Heart right ventricle (tissue), 16 donors: ENCODE measurements around the gene LDLRAD4. TPM values are rescaled to one million over a fixed set of nuclear protein-coding genes. Genes with fewer than 3 reads are reported as not detected.

Experiments
- ATAC-seq, 8 donors: fragments of 200-7000 bp; cut with Tn5 transposase; one replicate each; pipeline ENCODE4 v1.9.1; 2020; ENCODE audit warnings: mild to moderate bottlenecking in 8 of 8, moderate library complexity in 8 of 8, moderate number of reproducible peaks in 1 of 8
- DNase-seq, 2 donors: peaks; one replicate each; pipeline ENCODE4 v3.0.0-alpha.2; 2020
- H3K27ac ChIP-seq, 10 donors: fragments of 200-600 bp; sonication (generic) in 2 of 10; one replicate each; pipeline versions ENCODE4 v1.5.0 to v1.8.0; 2020 to 2022; ENCODE audit warnings: mild to moderate bottlenecking in 3 of 10
- H3K27me3 ChIP-seq, 7 donors: fragments of 200-600 bp; one replicate each; pipeline ENCODE4 v1.8.0; 2021 to 2022; ENCODE audit warnings: mild to moderate bottlenecking in 2 of 7
- H3K36me3 ChIP-seq, 9 donors: fragments of 200-600 bp; sonication (generic) in 1 of 9; one replicate each; pipeline versions ENCODE4 v1.5.0 to v1.8.0; 2020 to 2022; ENCODE audit warnings: mild to moderate bottlenecking in 2 of 9
- H3K4me1 ChIP-seq, 9 donors: fragments of 200-600 bp; sonication (generic) in 1 of 9; one replicate each; pipeline versions ENCODE4 v1.5.0 to v1.8.0; 2020 to 2022; ENCODE audit warnings: mild to moderate bottlenecking in 4 of 9
- H3K4me3 ChIP-seq, 10 donors: fragments of 200-600 bp; sonication (generic) in 2 of 10; one replicate each; pipeline versions ENCODE4 v1.5.0 to v1.8.0; 2020 to 2022; ENCODE audit warnings: mild to moderate bottlenecking in 7 of 10, moderate library complexity in 2 of 10
- H3K9me3 ChIP-seq, 11 donors: fragments of 200-600 bp in 10 of 11; sonication (generic) in 2 of 11; one replicate each; pipeline versions ENCODE4 v1.5.0 to v1.8.0; 2013 to 2022; ENCODE audit warnings: mild to moderate bottlenecking in 2 of 11, control low read depth in 1 of 11, moderate library complexity in 1 of 11
- WGBS, 2 donors: extraction: QIAGEN DNeasy Blood & Tissue Kit; methylation state at CpG; one replicate each; pipeline ENCODE4 v1.1.7; 2013; ENCODE audit warnings: inconsistent platforms in 1 of 2; 5-methylcytosine and 5-hydroxymethylcytosine counted together
- intact Hi-C, 10 donors: fragments of 100-400 bp; cut with DNase I; formaldehyde crosslinking; loops; one replicate each; pipeline versions ENCODE4 v1.11.1 to v1.14.2; 2022
- polyA plus RNA-seq, 2 donors: library from polyadenylated mRNA; stranded (reverse); fragments of 200-250 nt; gene quantifications; one replicate each; pipeline ENCODE4 v1.2.3, GENCODE V29; 2013
- total RNA-seq, 10 donors: library from RNA; stranded (reverse); fragmentation: NEBNext Ultra II Directional in 3 of 10; extraction: Animal tissue kit (Norgen Biotek cat#: 25700) in 3 of 10; gene quantifications; one replicate each; pipeline versions ENCODE4 v1.2.1 to v1.2.4, GENCODE V29; 2021 to 2023
- TF ChIP-seq, protein P1 (sequence below), 9 donors: fragments of 200-600 bp; sonication (generic) in 2 of 9; IDR thresholded peaks; one replicate each; pipeline versions ENCODE4 v1.5.0 to v1.8.0; 2021 to 2022; ENCODE audit warnings: antibody characterized with exemption in 9 of 9, mild to moderate bottlenecking in 5 of 9, moderate library complexity in 1 of 9
- donor health status: Arrhythmogenic right ventricular cardiomyopathy.
- donor health status: ischemic (EF 13 %, LVEDD 7.1; RV severe dilation, severe dysfunction).
- donor health status: healthy with polysubstance abuse.
- donor health status: DM: no; HTN: yes; CAD: no.
- donor health status: DM: no; HTN: no; CAD: no.
- donor health status: ischemic (EF 25% LVEDD 6.9; RV normal size, moderate dysfunction).
- donor health status: ischemic (EF 25% LVEDD 5.7; RV mildly dilated, moderate dysfunction).
- donor health status: healthy.
- donor health status: DM: yes; HTN: yes; CAD: no.
- donor health status: Ischemic cardiomyopathy.
- donor health status: ischemic (EF 35%, LVEDD 5.7; RV mildly dilated, moderate dysfunction).
- donor health status: nonischemic (EF 11% LVEDD 7.7; RV severe dilation, severe dysfunction).
- donor health status: DM: yes; HTN: yes; CAD: no.
- donor health status: PGD.
- donor health status: ischemic (EF 29% LVEDD 5.4; RV normal size, mild dysfunction).
- donor health status: nonischemic (EF 23%, LVEDD 6.1; RV moderate dilation, normal function).

Gene LDLRAD4
- total and polyA plus RNA-seq, 12 donors = 5.4 to 74.6 (median 34.6) TPM

- peak overlapping the region in 4 of 10 donors; percentile 19 to 55 (median 42) for H3K27ac ChIP-seq
- no peaks in the 10 kb centered on the region for H3K9me3 ChIP-seq
- ATAC-seq (peak in 2 of 8 donors; percentile 16 to 21), DNase-seq (no peak)
- H3K36me3 ChIP-seq = no peaks in the 10 kb centered on the region
- H3K4me1 ChIP-seq = peaks cover 0 to 60% (median 36%) of the 10 kb centered on the region in 9 donors
- H3K27me3 ChIP-seq = no peaks in the 10 kb centered on the region
- 48 to 53% methylated on average over 13 of the region's 13 CpGs for WGBS, 2 donors
- intact Hi-C loops = loop anchor here in 7 of 10 donors (1.0 to 10.0 kb wide), 5 partner anchors 47 to 253 kb away; partner anchors contain the start of genes FAM210A (in 2 of the 7) and RNMT (in 2 of the 7)
- TF ChIP-seq, protein P1, sequence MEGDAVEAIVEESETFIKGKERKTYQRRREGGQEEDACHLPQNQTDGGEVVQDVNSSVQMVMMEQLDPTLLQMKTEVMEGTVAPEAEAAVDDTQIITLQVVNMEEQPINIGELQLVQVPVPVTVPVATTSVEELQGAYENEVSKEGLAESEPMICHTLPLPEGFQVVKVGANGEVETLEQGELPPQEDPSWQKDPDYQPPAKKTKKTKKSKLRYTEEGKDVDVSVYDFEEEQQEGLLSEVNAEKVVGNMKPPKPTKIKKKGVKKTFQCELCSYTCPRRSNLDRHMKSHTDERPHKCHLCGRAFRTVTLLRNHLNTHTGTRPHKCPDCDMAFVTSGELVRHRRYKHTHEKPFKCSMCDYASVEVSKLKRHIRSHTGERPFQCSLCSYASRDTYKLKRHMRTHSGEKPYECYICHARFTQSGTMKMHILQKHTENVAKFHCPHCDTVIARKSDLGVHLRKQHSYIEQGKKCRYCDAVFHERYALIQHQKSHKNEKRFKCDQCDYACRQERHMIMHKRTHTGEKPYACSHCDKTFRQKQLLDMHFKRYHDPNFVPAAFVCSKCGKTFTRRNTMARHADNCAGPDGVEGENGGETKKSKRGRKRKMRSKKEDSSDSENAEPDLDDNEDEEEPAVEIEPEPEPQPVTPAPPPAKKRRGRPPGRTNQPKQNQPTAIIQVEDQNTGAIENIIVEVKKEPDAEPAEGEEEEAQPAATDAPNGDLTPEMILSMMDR (IDR thresholded peaks at IDR 0.05) = no peak
- H3K4me3 ChIP-seq = no peak overlapping the region
Observed at GRCh38 chr18:13551841-13552733, 333.5 kb downstream of the LDLRAD4 start.

GRCh38 chr18:13553449-13553848 is 334.9 kb downstream of the LDLRAD4 start:
- ATAC-seq (peak in 1 of 8 donors; percentile 2), DNase-seq (no peak)
- H3K9me3 ChIP-seq = no peaks in the 10 kb centered on the region
- WGBS, 2 donors = 54 to 66% methylated on average over 9 of the region's 9 CpGs
- no peaks in the 10 kb centered on the region for H3K36me3 ChIP-seq
- H3K4me1 ChIP-seq = peaks cover 0 to 68% (median 40%) of the 10 kb centered on the region in 9 donors
- H3K27me3 ChIP-seq = no peaks in the 10 kb centered on the region
- H3K4me3 ChIP-seq = no peak overlapping the region
- TF ChIP-seq, protein P1 (IDR thresholded peaks at IDR 0.05) = no peak
- peak overlapping the region in 4 of 10 donors; percentile 3 to 53 (median 39) for H3K27ac ChIP-seq
- intact Hi-C loops = loop anchor here in 6 of 10 donors (5.0 to 10.0 kb wide), 4 partner anchors 71 to 251 kb away; partner anchors contain the start of genes FAM210A (in 2 of the 6) and RNMT (in 2 of the 6)

- ATAC-seq (no peak), DNase-seq (no peak)
- TF ChIP-seq, protein P1 (IDR thresholded peaks at IDR 0.05) = no peak
- Histone ChIP-seq H3K4me3 (no peak overlapping the region), H3K36me3 (no peaks in the 10 kb centered on the region), H3K9me3 (no peaks in the 10 kb centered on the region), H3K27me3 (no peaks in the 10 kb centered on the region), H3K27ac (no peak overlapping the region), H3K4me1 (peaks cover 0 to 67% (median 29%) of the 10 kb centered on the region in 9 donors)
- 88 to 95% methylated on average over 2 of the region's 2 CpGs for WGBS, 2 donors
- intact Hi-C loops = loop anchor here in 7 of 10 donors (5.0 to 10.0 kb wide), 7 partner anchors 57 to 250 kb away; partner anchors contain the start of genes FAM210A (in 4 of the 7) and RNMT (in 4 of the 7)
Observed at GRCh38 chr18:13555192-13555591, 336.6 kb downstream of the LDLRAD4 start.

- peak overlapping the region in 1 of 10 donors; percentile 11 for H3K27ac ChIP-seq
- intact Hi-C loops = loop anchor here in 7 of 10 donors (5.0 to 10.0 kb wide), 7 partner anchors 56 to 249 kb away; partner anchors contain the start of genes FAM210A (in 4 of the 7) and RNMT (in 4 of the 7)
- WGBS, 2 donors = 57 to 78% methylated on average over 3 of the region's 3 CpGs
- DNase-seq (no peak), ATAC-seq (no peak)
- H3K4me1 ChIP-seq = peaks cover 0 to 61% (median 28%) of the 10 kb centered on the region in 9 donors
- TF ChIP-seq, protein P1 (IDR thresholded peaks at IDR 0.05) = no peak
- no peaks in the 10 kb centered on the region for H3K36me3 ChIP-seq
- H3K9me3 ChIP-seq = no peaks in the 10 kb centered on the region
- no peak overlapping the region for H3K4me3 ChIP-seq
- no peaks in the 10 kb centered on the region for H3K27me3 ChIP-seq
Observed at GRCh38 chr18:13555865-13556264, 337.3 kb downstream of the LDLRAD4 start.
